NCI-H1105 treated with DMSO at 0.1 percent for 48 hours (cell line): ENCODE results near the gene APIP.

ENCODE experiments used
- DNase-seq: peaks from one replicate; lab custom pipeline; 2025; lab: John Stamatoyannopoulos, UW

Gene APIP, protein sequence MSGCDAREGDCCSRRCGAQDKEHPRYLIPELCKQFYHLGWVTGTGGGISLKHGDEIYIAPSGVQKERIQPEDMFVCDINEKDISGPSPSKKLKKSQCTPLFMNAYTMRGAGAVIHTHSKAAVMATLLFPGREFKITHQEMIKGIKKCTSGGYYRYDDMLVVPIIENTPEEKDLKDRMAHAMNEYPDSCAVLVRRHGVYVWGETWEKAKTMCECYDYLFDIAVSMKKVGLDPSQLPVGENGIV

DNA sequence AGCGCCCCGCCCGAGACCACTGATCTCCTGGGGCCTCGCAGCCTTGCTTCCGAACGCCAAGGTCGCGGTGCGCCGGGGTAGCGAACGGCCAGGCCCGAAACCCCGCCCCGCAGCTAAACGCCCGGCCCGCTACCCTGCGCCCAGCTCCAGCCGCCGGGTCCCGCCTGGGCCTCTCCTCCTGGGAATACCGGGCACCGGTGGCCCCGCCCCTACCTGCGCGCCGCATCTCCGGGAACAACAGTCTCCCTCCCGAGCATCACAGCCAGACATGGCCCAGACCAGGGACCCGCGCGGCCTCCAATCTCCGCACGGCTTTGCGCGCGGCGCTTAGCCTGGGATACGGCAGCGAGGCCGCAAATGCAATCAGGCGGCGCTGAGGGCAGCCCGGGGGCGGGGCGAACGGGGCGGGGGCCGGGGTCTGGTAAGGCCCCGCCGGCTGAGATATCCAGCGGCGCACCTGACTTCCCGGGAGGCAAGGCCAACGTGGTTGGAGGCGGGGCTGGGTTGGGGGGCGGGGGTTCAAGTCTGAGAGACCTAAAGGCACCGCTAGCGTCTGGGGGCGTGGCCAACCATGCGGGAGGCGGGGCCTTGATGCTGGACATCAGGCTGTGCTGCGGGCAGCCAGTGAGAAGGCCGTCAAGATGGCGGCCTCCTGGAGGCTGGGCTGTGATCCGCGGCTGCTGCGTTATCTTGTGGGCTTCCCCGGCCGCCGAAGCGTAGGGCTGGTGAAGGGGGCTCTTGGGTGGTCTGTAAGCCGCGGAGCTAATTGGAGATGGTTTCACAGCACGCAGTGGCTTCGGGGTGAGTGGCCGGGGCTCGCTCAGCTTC lies at the start of gene APIP, which contains the start of gene PDHX:
APIP (minus strand) TSS at position 365 of the 828 bp plus-strand sequence; CDS start at position 270, 95 bp downstream.
PDHX (plus strand) TSS at position 604 of the 828 bp plus-strand sequence; CDS start at position 642, 38 bp downstream.
- DNase-seq = peak; percentile 93

DNA sequence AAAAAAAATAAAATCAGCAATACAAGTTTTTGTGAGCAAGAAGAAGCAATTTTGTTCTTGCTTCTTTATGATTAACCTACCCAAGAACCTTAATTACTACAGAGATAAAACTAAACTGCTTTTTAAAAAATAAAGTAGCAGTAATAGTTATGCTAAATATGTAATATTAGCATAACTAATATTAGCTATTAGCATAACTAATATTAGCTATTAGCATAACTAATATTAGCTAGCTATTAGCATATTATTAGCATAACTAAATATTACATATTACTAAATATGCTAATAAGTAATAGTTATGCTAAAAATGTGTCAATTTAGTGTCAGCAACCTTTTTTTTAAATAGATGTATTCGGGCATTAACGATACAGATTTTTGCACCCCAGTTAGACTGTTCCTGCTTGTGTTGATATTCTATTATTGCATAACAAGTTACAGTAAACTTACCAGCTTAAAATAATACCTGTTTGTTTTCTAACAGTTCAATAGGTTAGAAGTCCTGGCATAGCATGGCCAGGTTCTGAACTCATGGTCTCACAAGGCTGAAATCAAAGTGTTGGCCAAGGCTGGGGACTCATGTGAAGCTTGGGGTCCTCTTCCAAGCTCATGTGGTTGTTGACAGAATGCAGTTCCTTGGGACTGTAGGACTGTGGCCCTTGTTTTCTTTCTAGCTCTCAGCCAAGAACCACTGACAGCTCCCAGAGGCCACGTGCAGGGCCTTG lies 48.6 kb upstream of the APIP start:
- no peak for DNase-seq

DNA sequence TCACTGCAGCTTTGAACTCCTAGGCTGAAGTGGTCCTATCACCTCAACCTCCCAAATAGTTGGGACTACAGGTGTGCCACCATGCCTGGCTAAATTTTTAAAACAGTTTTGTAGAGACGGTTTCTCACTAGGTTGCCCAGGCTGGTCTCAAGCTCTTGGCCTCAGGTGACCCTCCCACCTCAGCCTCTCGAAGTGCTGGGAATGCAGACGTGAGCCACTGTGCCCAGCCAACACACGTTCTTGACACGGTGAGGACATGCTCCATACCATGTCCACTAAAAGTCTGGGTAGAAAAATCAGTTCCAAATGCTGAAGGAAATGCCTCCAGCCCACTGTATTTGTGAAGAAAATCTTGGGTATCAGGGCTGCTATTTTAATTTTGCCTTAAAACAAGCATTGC lies 47.2 kb upstream of the APIP start:
- no peak for DNase-seq

DNA sequence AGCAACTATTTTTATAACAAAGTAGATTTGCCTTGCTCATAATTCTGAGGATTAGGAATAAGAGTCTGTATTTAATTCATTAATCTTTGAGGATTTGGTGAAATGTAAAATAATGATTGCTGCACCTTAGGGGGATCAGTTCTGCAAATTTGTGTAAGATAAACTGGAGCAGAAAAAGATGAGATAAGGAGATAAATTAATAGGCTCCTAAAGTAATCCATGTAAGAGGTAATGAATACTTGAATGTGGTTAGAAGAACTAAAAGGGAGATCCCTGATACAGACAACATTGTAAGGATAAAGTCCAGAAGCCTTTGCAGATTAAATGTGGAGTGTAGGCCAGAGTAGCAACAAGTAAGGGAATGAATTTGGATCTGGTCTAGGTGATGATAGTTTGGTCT lies 45.9 kb upstream of the APIP start:
- DNase-seq = no peak

DNA sequence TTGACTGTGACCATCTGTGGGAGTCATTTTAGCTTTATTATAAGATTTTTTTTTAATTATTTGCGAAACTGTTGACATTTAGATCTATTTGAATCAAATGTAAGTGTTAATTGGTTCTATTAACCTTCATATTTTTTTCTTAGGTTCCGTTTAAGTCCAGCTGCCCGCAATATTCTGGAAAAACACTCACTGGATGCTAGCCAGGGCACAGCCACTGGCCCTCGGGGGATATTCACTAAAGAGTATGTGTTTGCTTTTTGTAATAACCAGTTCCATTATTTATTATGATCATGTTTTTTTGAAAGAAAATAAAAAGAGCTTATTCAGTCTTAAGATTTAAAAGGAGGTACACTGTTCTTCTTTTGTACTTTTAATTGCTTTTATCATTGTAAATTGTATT lies 44.1 kb upstream of the APIP start:
- peak; percentile 88 for DNase-seq

DNA sequence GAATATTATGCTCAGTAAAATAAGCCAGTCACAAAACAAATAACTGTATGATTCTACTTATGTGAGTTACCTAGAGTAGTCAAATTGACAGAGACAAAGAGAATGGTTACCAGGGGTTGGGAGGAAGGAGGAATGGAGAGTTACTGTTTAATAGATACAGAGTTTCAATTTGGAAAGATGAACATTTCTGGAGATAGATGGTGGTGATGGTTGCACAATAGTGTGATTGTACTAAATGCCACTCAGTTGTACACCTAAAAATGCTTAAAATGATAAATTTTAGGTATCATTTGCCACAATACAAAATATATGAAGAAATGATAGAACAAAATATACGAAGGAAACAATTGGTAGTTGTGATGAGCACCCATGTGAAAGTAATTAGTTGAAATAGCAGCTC lies 43.6 kb upstream of the APIP start:
- peak; percentile 49 for DNase-seq

DNA sequence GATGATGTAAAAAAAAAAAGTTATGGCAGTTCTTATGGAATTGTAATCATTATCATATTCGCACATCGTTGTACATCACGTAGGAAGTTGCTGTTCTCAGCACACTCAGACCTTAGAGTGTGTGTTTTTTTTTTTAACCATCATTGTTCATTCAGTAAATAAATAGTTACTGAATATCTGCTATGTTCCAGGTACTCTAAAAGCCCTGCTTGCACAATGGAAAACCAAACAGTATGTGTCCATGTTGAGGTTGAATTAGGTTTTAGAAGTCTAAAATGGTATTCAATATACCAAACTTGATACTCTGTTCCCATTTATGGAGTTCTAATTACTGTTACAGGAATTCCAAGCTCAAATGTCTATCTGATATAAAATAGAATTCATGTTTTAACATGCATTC lies 41.4 kb upstream of the APIP start:
- DNase-seq = no peak

DNA sequence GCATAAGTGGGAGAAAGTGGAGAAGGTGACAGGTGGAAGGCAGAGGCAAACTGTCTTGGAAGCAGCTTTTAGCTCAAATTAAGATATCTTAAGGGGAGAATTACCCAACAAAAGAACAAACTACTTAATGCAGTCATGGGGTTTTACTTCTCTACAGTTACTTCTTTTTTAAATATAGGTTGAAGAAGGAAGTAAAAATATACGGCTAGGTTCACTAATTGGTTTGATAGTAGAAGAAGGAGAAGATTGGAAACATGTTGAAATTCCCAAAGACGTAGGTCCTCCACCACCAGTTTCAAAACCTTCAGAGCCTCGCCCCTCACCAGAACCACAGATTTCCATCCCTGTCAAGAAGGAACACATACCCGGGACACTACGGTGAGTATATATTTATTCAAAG lies 41.0 kb upstream of the APIP start:
- no peak for DNase-seq

DNA sequence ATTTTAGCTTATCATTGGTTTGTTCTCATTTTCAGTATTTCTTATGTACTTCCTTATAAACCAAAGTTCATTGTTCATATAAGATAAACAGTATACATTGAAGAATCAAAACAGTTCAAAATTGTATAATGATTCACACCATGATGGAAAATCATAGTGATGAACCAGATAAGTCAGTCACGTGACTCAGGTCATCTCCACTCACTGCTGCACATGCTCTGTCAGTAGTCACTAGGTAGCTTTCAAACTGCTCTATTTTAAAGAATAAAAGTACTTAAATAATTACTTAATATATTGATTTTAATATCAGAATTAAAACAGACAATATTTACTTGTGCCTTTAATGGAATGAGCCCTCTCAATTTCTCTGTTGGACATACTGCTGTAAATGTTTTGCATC lies 37.8 kb upstream of the APIP start:
- no peak for DNase-seq

DNA sequence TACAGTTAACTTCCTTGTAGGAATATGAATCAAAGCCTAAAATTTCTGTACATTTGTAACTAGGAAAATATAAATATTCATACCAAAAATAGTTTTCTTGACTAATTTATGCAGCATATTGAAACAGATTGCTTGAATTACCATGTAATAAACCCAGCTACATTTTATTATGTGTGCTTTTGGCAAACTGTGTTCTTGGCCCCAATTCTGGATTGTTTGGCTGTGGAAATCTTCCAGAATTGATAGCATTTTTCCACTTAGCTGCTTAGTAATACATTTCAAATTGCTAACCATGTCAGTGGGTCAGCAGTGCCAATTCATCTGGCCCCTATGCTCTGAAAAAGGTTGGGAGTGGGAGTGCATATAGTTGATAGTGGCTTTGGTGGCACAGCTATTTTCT lies 32.5 kb upstream of the APIP start:
- DNase-seq = no peak

DNA sequence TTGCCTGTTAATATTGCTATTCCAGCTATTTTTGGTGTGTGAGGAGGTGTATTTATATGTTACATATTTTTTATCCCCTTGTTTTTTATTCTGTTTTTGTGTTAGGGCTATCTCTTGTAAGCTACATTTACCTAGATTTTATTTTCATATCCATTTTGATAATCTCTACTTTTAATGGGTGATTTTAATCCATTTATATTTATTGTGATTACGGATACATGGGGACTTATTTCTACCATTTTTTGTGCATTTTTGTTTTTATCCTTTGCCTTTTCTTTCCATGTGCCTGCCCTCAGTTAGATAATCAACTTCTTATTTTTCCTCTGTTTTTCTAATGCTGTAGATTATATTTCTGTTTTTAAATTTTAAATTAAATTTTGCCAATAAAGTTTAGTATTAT lies 28.5 kb upstream of the APIP start:
- no peak for DNase-seq

DNA sequence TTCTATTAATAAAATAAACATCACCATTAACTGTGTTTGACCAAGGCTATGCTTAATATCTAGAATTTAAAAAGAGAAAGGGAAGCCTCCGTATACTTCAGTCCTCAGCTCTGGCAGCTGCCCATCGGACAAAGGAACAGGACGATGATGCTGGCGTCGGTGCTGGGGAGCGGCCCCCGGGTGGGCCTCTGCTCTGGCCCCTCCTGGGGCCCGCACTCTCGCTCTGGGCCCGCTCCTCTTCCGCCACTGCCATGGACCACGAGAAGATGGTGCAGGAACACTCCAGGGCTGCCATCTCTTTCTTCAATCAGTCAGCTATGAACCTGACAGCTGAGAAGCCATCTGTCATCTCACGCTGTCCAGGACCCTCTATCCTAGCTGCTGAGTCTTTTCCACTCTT lies 25.5 kb upstream of the APIP start:
- DNase-seq = no peak

DNA sequence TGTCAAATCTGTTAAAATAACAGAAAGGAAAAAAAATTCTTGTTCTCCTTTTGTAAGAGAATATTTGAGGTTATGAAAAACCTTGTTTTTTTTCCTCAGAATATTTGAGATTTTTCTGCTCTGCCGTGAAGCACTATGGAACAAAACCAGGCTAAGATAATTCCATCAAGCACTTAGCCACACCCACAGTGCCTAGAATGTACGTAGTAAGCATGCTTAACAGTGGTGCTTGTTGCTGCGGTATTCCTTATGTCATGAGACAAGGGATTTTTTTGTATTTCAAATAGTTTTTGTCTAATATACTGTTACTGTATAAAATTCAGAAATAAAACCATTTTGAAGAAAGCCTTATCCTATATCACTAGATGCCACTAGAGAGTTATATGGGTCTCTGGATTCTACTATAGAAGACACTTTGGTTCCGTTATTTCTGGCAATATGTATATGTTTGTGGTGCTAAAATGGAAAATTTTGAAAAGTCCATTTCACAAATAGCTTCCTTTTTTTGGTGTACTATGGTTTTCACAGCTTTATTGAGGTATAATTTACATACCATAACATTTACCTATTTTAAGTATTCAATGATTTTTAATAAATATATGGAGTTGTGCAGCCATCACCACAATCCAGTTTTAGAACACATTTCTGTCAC lies 24.0 kb upstream of the APIP start:
- DNase-seq = no peak

DNA sequence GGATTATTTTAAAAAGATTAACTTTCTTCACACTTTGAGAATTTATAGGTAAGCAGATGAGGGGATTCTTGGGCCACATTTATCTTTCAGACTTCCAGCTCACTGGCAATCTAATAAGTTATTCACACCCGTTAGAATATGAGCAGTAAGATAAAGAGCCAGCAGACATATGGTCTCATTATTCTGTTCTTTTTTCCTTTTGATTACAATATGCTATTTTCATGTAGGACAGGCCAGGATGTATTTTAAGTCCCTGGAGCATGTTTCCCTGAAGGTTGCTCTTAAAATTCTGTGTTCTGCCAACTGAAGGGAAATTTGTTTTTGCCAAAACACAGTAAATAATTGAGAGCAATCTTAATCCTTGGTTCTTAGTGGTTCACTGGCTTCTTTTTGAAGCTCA lies 22.4 kb upstream of the APIP start:
- no peak for DNase-seq

DNA sequence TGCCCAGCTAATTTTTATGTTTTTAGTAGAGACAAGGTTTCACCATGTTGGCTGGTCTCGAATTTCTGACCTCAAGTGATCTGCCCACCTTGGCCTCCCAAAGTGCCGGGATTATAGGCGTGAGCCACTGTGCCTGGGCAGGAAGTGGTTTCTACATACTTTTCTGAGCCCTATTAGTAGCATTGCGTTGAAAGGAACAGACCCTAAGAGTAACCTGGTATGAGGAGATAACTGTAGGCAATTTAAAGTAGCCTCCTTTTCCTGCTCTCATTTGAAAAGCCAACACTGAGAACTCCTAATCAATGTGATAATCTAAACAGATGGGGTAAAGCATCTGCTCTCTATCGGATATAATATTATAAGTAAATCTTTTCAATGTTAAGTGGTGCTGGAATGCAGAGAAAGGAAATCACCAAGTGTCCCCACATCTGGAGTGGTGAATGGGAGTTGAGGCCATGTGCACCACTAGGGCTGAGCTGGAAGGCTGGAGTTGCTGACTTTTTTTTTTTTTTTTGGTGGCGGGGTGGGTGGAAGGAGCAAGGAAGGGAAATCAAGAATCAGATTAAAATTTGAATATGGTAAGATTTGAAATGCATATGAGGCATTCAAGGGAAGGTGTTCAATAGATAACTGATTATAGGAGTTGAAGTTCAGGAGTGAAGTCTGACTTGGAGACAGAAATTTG lies 20.9 kb upstream of the APIP start:
- DNase-seq = no peak

DNA sequence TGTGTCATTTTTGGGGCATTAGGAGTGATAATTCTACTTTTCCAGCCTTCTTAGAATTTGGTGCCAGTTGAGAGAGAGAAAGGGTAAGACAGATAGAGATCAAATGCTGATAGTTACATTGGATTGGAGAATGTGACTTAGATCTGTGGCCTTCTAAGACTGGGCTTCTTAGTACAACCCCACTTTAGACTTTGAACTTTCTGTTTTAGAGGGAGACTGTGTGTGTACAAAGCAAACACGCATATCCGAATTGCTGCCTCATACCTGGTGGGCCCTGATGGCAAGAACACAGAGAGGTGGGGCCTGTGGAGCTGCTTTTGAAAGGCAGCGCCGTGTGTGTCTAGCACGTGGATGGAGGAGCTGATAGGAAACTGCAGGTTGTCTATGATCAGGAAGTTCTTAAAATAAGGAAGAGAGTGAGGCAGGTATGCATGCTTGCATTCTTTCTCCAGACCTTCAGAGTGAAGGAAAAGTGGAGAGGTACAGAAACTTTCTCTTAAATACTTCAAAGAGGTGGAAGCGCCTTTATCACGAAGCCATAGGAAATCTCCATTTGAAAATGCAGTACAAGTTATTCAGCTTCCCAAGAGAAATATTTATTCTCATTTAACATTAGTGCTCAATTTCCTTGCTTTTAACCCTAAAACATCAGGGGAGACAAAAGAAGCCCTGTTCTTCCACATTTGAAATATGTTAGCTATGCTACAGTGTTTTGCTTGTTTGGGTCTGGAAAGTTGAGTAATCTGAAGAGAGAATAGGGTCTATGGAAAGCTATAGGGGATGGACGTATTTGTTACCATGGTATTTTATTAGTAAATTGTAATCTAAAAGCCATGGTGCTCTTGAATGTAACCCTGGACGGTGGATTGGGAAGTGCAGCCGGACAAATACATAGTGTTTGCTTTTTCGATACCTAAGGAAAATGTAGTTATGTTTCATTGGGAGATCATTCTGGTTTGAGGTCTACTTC lies 13.9 kb upstream of the APIP start:
- no peak for DNase-seq

DNA sequence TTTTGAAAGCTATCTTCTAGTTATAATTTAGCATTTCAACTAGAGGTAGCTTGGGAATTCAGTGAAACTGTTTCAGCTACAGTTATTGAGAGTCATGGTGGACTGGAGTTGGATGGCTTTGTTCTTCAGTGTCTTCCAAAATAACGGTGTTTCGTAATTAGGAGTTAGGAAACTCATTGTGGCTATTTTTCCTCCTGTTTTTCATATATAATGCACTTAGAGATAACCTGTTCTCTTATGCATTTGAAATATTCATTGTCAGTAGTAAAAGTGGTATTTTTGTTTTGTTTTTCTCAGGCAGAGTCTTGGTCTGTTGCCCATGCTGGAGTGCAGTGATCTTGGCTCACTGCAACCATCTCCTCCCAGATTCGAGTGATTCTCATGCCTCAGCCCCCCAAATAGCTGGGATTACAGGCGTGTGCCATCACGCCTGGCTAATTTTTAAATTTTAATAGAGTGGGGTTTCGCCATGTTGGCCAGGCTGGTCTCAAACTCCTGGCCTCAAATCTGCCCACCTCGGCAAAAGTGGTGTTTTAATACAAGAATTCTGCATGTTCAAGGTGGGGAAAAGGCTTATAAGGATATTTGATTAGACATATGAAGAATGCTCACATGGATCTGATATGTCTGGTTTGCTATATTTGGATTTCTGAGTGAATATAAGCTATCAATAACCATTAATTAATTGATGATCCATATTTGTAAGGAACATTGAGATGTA lies 12.9 kb upstream of the APIP start:
- DNase-seq = no peak

DNA sequence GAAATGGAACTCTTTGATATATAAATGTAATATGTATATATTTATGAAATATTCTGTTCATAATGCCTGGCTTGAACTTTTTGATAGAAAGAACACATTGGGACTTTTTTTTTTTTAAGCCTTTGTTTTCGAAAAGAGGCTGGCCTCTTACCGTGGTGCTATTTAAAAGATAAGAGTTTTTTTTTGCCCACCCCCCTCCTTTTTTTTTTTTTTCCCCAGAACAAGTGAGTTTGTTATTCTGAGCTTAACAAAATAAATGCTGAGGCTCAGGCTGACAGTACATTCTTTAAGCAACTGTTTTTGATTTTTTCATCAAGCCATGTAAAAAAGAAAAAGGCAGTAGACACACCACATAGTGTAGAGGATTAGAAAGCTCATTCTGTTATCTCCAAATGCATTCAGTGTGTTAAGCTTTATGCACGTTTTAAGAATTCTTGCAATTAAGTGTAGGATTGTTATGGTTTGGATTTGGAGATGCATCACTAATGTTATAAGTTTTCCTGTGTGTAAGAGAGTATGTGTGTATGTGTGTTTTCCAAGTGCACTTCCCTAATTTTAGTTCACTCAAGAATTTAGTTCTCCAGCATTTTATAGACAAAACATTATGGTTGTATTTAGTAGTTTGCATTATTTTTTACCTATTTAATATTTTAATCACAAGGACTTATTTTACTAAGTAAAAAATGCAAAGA lies 12.2 kb upstream of the APIP start:
- no peak for DNase-seq

DNA sequence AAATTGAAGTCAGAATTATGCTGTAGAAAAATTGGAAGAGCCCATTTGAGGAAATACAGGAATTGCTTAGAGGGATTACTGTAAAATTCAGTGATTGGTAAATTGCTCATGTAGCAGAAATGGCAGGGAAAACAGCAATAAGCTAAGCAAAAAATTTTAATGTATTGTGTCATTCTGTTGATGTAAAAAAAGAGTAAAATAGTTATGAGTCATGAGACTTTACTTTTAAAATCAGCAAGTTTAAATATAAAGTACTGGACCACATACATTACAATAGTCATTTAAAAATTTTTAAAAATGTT lies 10.6 kb upstream of the APIP start:
- no peak for DNase-seq
